ENCODE measurements around the gene CD70.
A peak's percentile ranks its signal among the peaks of the same experiment; 100 is the strongest.
"Not testable (repeated sequence)": the region's sequence is repeated elsewhere in the genome, so short reads cannot be mapped to it uniquely, and the experiment has no call there.

Gene CD70

GRCh38 chr19:6566727-6567126 is 24.2 kb downstream of the CD70 start:
- peaks cover 12% of the 10 kb centered on the region for H3K9me3 Mint-ChIP-seq
- not testable (repeated sequence) for H3K27ac Mint-ChIP-seq; H3K4me1 Mint-ChIP-seq; DNase-seq; ATAC-seq; H3K36me3 Mint-ChIP-seq (ENCODE audit: low read depth); H3K4me3 Mint-ChIP-seq
- H3K27me3 Mint-ChIP-seq, result peaks cover 34% of the 10 kb centered on the region

GRCh38 chr19:6564393-6564792 is 26.6 kb downstream of the CD70 start:
- Mint-ChIP-seq H3K27ac (no peak overlapping the region), H3K27me3 (peaks cover 31% of the 10 kb centered on the region), H3K4me3 (no peak overlapping the region), H3K9me3 (peaks cover 7% of the 10 kb centered on the region), H3K4me1 (peaks cover 2% of the 10 kb centered on the region), H3K36me3 (ENCODE audit: low read depth) (no peaks in the 10 kb centered on the region)
- no peak for DNase-seq
- no peak for ATAC-seq

DNA sequence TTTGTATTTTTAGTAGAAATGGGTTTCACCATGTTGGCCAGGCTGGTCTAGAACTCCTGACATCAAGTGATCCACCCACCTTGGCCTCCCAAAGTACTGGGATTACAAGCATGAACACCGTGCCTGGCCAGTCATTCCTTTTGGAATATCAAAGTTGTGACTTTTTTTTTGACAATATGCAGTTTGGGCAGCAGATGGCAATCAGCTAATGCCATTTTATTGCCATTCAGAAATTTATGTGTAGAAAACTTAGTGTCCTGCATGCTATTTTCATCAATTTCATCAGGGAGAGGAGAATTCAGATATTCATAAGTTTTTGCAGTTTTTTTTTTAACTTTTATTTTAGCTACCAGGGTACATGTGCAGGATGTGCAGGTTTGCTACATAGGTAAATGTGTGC is 28.5 kb downstream of the CD70 start:
- H3K36me3 Mint-ChIP-seq (ENCODE audit: low read depth); DNase-seq; H3K9me3 Mint-ChIP-seq; H3K4me1 Mint-ChIP-seq; H3K4me3 Mint-ChIP-seq; ATAC-seq; H3K27ac Mint-ChIP-seq: not testable (repeated sequence)
- peaks cover 27% of the 10 kb centered on the region for H3K27me3 Mint-ChIP-seq

GRCh38 chr19:6556480-6557195 is 34.3 kb downstream of the CD70 start:
- Mint-ChIP-seq H3K27ac (no peak overlapping the region), H3K4me3 (no peak overlapping the region), H3K36me3 (ENCODE audit: low read depth) (no peaks in the 10 kb centered on the region), H3K9me3 (no peaks in the 10 kb centered on the region), H3K4me1 (peaks cover 13% of the 10 kb centered on the region), H3K27me3 (peaks cover 8% of the 10 kb centered on the region)
- peak; percentile 31 for ATAC-seq
- DNase-seq, result peak; percentile 29

DNA sequence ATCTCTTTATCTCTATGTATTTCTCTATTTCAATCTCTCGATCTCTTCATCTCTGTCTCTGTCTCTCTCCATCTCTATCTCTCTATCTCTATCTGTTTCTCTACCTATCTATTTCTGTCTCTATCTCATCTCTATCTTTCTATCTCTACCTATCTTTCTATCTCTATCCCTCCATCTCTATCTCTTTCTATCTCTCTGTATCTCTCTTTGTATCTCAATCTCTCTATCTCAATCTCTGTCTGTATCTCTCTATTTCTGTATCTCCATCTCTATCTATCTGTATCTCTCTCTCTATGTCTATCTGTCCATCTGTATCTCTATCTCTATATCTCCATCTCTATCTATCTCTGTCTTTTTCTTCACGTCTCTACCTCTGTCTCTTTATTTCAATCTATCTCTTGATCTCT is 34.9 kb downstream of the CD70 start:
- no peak for ATAC-seq
- H3K4me1 Mint-ChIP-seq, result peaks cover 15% of the 10 kb centered on the region
- no peak overlapping the region for H3K4me3 Mint-ChIP-seq
- H3K27ac Mint-ChIP-seq, result no peak overlapping the region
- H3K9me3 Mint-ChIP-seq, result no peaks in the 10 kb centered on the region
- no peak for DNase-seq
- H3K27me3 Mint-ChIP-seq, result peaks cover 5% of the 10 kb centered on the region
- no peaks in the 10 kb centered on the region for H3K36me3 Mint-ChIP-seq (ENCODE audit: low read depth)

DNA sequence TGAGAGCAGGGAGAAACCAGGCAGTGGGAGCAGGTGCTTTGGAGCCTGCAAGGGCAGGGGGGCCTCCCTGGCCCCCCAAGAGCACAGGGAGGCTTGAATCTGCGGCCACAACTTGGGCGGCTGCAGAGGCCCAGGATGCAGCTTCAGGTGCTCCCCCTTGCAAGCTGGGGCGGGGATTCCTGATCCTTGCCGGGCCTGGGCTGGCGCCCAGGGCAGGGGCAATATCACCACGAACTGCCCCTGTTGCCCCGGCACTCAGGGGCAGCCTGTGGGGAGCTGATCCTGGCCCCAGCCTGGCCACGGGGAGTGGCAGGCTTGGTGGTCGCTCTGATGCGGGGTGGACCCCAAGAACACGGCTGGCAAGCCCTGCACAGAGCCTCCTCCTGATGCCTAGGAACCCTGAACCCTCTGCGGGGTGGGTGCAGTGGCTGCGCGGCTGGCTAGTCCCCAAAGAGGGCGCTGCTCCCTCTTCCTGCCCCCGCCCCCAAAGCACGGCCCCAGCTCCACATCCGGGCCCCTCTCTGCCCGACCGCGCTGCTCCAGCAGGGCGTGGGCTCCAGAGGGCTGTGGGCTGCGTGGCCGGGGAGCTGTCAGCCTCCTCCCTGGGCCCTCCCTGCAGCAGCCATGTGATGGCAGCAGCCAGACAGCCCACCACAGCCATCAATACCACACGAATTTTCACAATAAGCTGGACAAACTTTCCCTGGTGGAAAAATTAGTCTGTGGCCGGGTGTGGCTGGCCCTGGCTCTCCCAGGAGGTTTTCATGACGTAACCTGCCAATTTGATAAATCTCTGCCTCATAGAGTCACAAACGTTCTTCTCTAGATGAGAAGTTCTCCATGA is 39.1 kb downstream of the CD70 start:
- ATAC-seq, result peak; percentile 97
- Mint-ChIP-seq H3K36me3 (ENCODE audit: low read depth) (no peaks in the 10 kb centered on the region), H3K27ac (no peak overlapping the region), H3K4me1 (peaks cover 19% of the 10 kb centered on the region), H3K4me3 (no peak overlapping the region), H3K27me3 (peaks cover 2% of the 10 kb centered on the region), H3K9me3 (peaks cover 4% of the 10 kb centered on the region)
- peak; percentile 78 for DNase-seq

DNA sequence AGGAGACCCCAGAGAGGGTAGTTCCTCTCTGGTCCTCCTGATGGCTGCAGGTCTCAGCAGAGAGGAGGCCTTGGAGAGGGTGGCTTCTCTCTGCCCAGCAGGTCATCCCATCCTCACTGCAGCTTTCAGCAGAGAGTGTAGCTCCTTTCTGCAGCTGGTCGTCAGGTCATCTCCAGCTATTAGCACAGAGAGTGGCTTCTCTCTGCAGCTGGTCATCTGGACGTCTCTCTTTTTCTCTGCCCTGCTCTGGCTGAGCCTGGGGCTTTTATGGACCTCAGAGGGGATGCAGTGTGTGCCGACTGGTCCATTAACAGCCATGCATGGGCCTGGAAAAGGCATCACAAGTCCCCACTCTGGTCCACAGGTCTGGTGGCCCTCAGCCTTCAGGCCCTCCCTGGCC is 39.9 kb downstream of the CD70 start:
- Mint-ChIP-seq H3K4me1 (peaks cover 19% of the 10 kb centered on the region), H3K4me3 (no peak overlapping the region), H3K9me3 (peaks cover 10% of the 10 kb centered on the region), H3K27me3 (peaks cover 2% of the 10 kb centered on the region), H3K27ac (no peak overlapping the region), H3K36me3 (ENCODE audit: low read depth) (no peaks in the 10 kb centered on the region)
- ATAC-seq, result no peak
- DNase-seq, result no peak

- not testable (repeated sequence) for H3K27ac Mint-ChIP-seq; DNase-seq; H3K27me3 Mint-ChIP-seq; ATAC-seq; H3K36me3 Mint-ChIP-seq (ENCODE audit: low read depth); H3K4me3 Mint-ChIP-seq
- H3K4me1 Mint-ChIP-seq, result peaks cover 19% of the 10 kb centered on the region
- H3K9me3 Mint-ChIP-seq, result peaks cover 10% of the 10 kb centered on the region
Observed at GRCh38 chr19:6550679-6551078, 40.3 kb downstream of the CD70 start.

GRCh38 chr19:6543866-6544347 is 47.0 kb downstream of the CD70 start:
- DNase-seq (no peak), ATAC-seq (peak; percentile 20)
- Mint-ChIP-seq H3K27me3 (peaks cover 4% of the 10 kb centered on the region), H3K4me3 (no peak overlapping the region), H3K36me3 (ENCODE audit: low read depth) (no peaks in the 10 kb centered on the region), H3K4me1 (peaks cover 11% of the 10 kb centered on the region), H3K27ac (no peak overlapping the region), H3K9me3 (peaks cover 10% of the 10 kb centered on the region)

- DNase-seq (no peak), ATAC-seq (no peak)
- H3K36me3 Mint-ChIP-seq (ENCODE audit: low read depth), result peaks cover 2% of the 10 kb centered on the region
- no peak overlapping the region for H3K27ac Mint-ChIP-seq
- H3K27me3 Mint-ChIP-seq, result peaks cover 2% of the 10 kb centered on the region
- no peak overlapping the region for H3K4me3 Mint-ChIP-seq
- no peaks in the 10 kb centered on the region for H3K9me3 Mint-ChIP-seq
- H3K4me1 Mint-ChIP-seq, result peaks cover 21% of the 10 kb centered on the region
Observed at GRCh38 chr19:6540918-6541689, 49.8 kb downstream of the CD70 start.

DNA sequence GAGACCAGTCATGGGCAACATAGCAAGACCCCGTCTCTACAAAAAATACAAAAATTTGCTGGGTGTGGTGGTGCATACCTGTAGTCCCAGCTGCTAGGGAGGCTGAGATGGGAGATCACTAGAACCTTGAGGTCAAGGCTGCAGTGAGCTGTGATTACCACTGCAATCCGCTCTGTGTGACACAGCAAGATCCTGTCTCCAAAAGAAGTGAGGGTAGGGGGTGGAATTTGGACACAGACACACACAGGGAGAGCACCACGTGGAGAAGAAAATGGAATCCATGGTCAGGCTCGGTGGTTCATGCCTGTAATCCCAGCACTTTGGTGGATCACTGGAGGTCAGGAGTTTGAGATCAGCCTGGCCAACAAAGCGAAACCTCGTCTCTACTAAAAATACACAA is 51.4 kb downstream of the CD70 start:
- no peak overlapping the region for H3K27ac Mint-ChIP-seq
- H3K9me3 Mint-ChIP-seq, result no peaks in the 10 kb centered on the region
- peaks cover 6% of the 10 kb centered on the region for H3K36me3 Mint-ChIP-seq (ENCODE audit: low read depth)
- peaks cover 2% of the 10 kb centered on the region for H3K27me3 Mint-ChIP-seq
- H3K4me3 Mint-ChIP-seq, result no peak overlapping the region
- no peak for DNase-seq
- no peak for ATAC-seq
- H3K4me1 Mint-ChIP-seq, result peaks cover 27% of the 10 kb centered on the region
